GM12875 (cell line): ENCODE measurements around the gene NAA10.

Experiments used
- H3K4me3 ChIP-seq: one replicate; pipeline ENCODE4 v1.5.1; 2011; ENCODE audit warnings: low read depth, low read length, control low read depth
- CTCF ChIP-seq: IDR thresholded peaks from 2 replicates; pipeline ENCODE4 v1.5.1; 2011; ENCODE audit warnings: low read depth, mild to moderate bottlenecking, control low read depth, inconsistent platforms, low read length, moderate library complexity, borderline replicate concordance; ENCODE audit not compliant: insufficient read depth

The NAA10 gene

GRCh38 chrX:153958605-153959004, 23.8 kb upstream of the NAA10 start:
- TF ChIP-seq CTCF: no peak
- H3K4me3 ChIP-seq: no peak overlapping the region

GRCh38 chrX:153957224-153957623, 22.4 kb upstream of the NAA10 start:
- no peak overlapping the region for H3K4me3 ChIP-seq
- no peak for TF ChIP-seq CTCF

GRCh38 chrX:153956044-153956907, 21.4 kb upstream of the NAA10 start:
- no peak overlapping the region for H3K4me3 ChIP-seq
- TF ChIP-seq CTCF: no peak

- no peak for TF ChIP-seq CTCF
Observed at GRCh38 chrX:153955228-153955732, 20.4 kb upstream of the NAA10 start.

GRCh38 chrX:153954558-153955227, 19.9 kb upstream of the NAA10 start:
- TF ChIP-seq CTCF: no peak

More at GRCh38 chrX:153955228-153955732, 20.4 kb upstream of the NAA10 start:
- no peak overlapping the region for H3K4me3 ChIP-seq

GRCh38 chrX:153953892-153954557, 19.2 kb upstream of the NAA10 start:
- peak; percentile 26; the same call in 1 of the 2 replicates for TF ChIP-seq CTCF
- H3K4me3 ChIP-seq: no peak overlapping the region

More at GRCh38 chrX:153954558-153955227, 19.9 kb upstream of the NAA10 start:
- H3K4me3 ChIP-seq: no peak overlapping the region
